GM19438 (cell line): ENCODE results near the gene WNT10A.
A peak's percentile ranks its signal among the peaks of the same experiment; 100 is the strongest.

Experiments
- ATAC-seq: cut with Tn5 transposase; IDR thresholded peaks from one replicate; pipeline ENCODE4 v1.9.1; 2021; ENCODE audit warnings: low read depth; ENCODE audit not compliant: unreplicated experiment

WNT10A gene

GRCh38 chr2:218891275-218892135 is 10.9 kb downstream of the WNT10A start:
- no peak for ATAC-seq

- peak; percentile 41 for ATAC-seq
Observed at GRCh38 chr2:218892693-218893348, 12.2 kb downstream of the WNT10A start.

- ATAC-seq = no peak
Observed at GRCh38 chr2:218893349-218894150, 12.9 kb downstream of the WNT10A start.

GRCh38 chr2:218894151-218894879 is 13.7 kb downstream of the WNT10A start:
- ATAC-seq = no peak

- no peak for ATAC-seq
Observed at GRCh38 chr2:218894880-218895157, 14.2 kb downstream of the WNT10A start.

GRCh38 chr2:218895326-218895725 is 14.7 kb downstream of the WNT10A start:
- ATAC-seq = no peak

GRCh38 chr2:218895759-218896500 is 15.3 kb downstream of the WNT10A start:
- peak; percentile 9 for ATAC-seq

GRCh38 chr2:218896501-218897393 is 16.1 kb downstream of the WNT10A start:
- peak; percentile 59 for ATAC-seq

- ATAC-seq = no peak
Observed at GRCh38 chr2:218897394-218898108, 16.9 kb downstream of the WNT10A start.

- peak; percentile 46 for ATAC-seq
Observed at GRCh38 chr2:218898109-218898878, 17.6 kb downstream of the WNT10A start.

- no peak for ATAC-seq
Observed at GRCh38 chr2:218899147-218899546, 18.5 kb downstream of the WNT10A start.

GRCh38 chr2:218902427-218902826 is 21.8 kb downstream of the WNT10A start:
- ATAC-seq = no peak

GRCh38 chr2:218904176-218904575 is 23.5 kb downstream of the WNT10A start:
- ATAC-seq = no peak

GRCh38 chr2:218908721-218909619 is 28.3 kb downstream of the WNT10A start:
- peak; percentile 96 for ATAC-seq

- ATAC-seq = no peak
Observed at GRCh38 chr2:218910741-218911140, 30.1 kb downstream of the WNT10A start.

- no peak for ATAC-seq
Observed at GRCh38 chr2:218920504-218920903, 39.9 kb downstream of the WNT10A start.

- no peak for ATAC-seq
Observed at GRCh38 chr2:218924757-218925156, 44.1 kb downstream of the WNT10A start.
